Left lung (tissue), 10 donors: Measurements from ENCODE around the gene LNPK. TPM values are rescaled to one million over a fixed set of nuclear protein-coding genes. Genes with fewer than 3 reads are reported as not detected.

Experiments
- ATAC-seq: fragments of 200-7000 bp; cut with Tn5 transposase; one replicate; pipeline ENCODE4 v1.9.1; 2020; ENCODE audit warnings: moderate library complexity
- DNase-seq, 4 donors: peaks; one replicate each; pipeline ENCODE4 v3.0.0-alpha.2; 2013 to 2020
- H3K27ac ChIP-seq, 2 donors: fragments of 200-600 bp; sonication (generic) in 1 of 2; one replicate each; pipeline versions ENCODE4 v1.5.0 to v1.8.0; 2020 to 2021
- H3K27me3 ChIP-seq, 2 donors: fragments of 200-600 bp; sonication (generic) in 1 of 2; one replicate each; pipeline versions ENCODE4 v1.5.0 to v1.8.0; 2020 to 2021
- H3K36me3 ChIP-seq, 2 donors: fragments of 200-600 bp; sonication (generic) in 1 of 2; one replicate each; pipeline versions ENCODE4 v1.5.0 to v1.8.0; 2020 to 2021
- H3K4me1 ChIP-seq, 2 donors: fragments of 200-600 bp; one replicate each; pipeline ENCODE4 v1.8.0; 2021
- H3K4me3 ChIP-seq, 2 donors: fragments of 200-600 bp; sonication (generic) in 1 of 2; one replicate each; pipeline versions ENCODE4 v1.5.0 to v1.8.0; 2020 to 2021; ENCODE audit warnings: mild to moderate bottlenecking in 1 of 2
- H3K9me3 ChIP-seq, 2 donors: fragments of 200-600 bp; sonication (generic) in 1 of 2; one replicate each; pipeline versions ENCODE4 v1.5.0 to v1.8.0; 2020 to 2021
- CTCF ChIP-seq, 2 donors: fragments of 200-600 bp; sonication (generic) in 1 of 2; IDR thresholded peaks; one replicate each; pipeline versions ENCODE4 v1.5.0 to v1.8.0; 2021; ENCODE audit warnings: antibody characterized with exemption in 2 of 2
- intact Hi-C, 2 donors: fragments of 100-400 bp; cut with DNase I; formaldehyde crosslinking; loops; one replicate each; pipeline versions ENCODE4 v1.11.2 to v1.14.2; 2022
- polyA plus RNA-seq, 6 donors: library from polyadenylated mRNA; unstranded; fragments of 120-200 nt; gene quantifications; one replicate each; pipeline ENCODE4 v1.2.1, GENCODE V29; 2013; ENCODE audit not compliant: insufficient read length in 6 of 6
- total RNA-seq, 2 donors: library from RNA; stranded (reverse); fragmentation: NEBNext Ultra II Directional; extraction: Animal tissue kit (Norgen Biotek cat#: 25700); gene quantifications; one replicate each; pipeline ENCODE4 v1.2.1, GENCODE V29; 2021
- donor health status: DM: no; HTN: yes; CAD: no.
- donor health status: DM: no; HTN: no; CAD: no.

LNPK gene
- total and polyA plus RNA-seq, 8 donors, result 38.0 to 47.9 (median 41.8) TPM

GRCh38 chr2:175957845-175958244, 44.2 kb downstream of the LNPK start:
- intact Hi-C loops, result no loop called here
- peaks cover 0 to 42% of the 10 kb centered on the region in 2 donors for H3K36me3 ChIP-seq
- ATAC-seq (no peak), DNase-seq (peak in 1 of 4 donors; percentile 24)
- no peak for TF ChIP-seq CTCF (IDR thresholded peaks at IDR 0.05)
- no peaks in the 10 kb centered on the region for H3K27me3 ChIP-seq
- peaks cover 0 to 5% of the 10 kb centered on the region in 2 donors for H3K9me3 ChIP-seq
- no peaks in the 10 kb centered on the region for H3K4me1 ChIP-seq
- H3K27ac ChIP-seq, result no peak overlapping the region
- no peak overlapping the region for H3K4me3 ChIP-seq

- intact Hi-C loops, result no loop called here
- H3K4me3 ChIP-seq, result no peak overlapping the region
- no peaks in the 10 kb centered on the region for H3K4me1 ChIP-seq
- no peak for TF ChIP-seq CTCF (IDR thresholded peaks at IDR 0.05)
- H3K36me3 ChIP-seq, result peaks cover 0 to 35% of the 10 kb centered on the region in 2 donors
- no peak overlapping the region for H3K27ac ChIP-seq
- ATAC-seq, result no peak
- no peaks in the 10 kb centered on the region for H3K9me3 ChIP-seq
- DNase-seq, result no peak
- no peaks in the 10 kb centered on the region for H3K27me3 ChIP-seq
These were observed 46.9 kb downstream of the LNPK start for GRCh38 chr2:175955136-175955535.

- intact Hi-C loops, result no loop called here
- no peak for DNase-seq
- no peak for ATAC-seq
These were observed 51.6 kb downstream of the LNPK start for GRCh38 chr2:175950512-175950911.

GRCh38 chr2:175948191-175948590, 53.9 kb downstream of the LNPK start:
- Histone ChIP-seq H3K27me3 (no peaks in the 10 kb centered on the region), H3K36me3 (peaks cover 0 to 16% of the 10 kb centered on the region in 2 donors), H3K9me3 (no peaks in the 10 kb centered on the region), H3K4me3 (no peak overlapping the region), H3K4me1 (no peaks in the 10 kb centered on the region), H3K27ac (no peak overlapping the region)
- ATAC-seq (no peak), DNase-seq (peak in 2 of 4 donors; percentile 80 to 91)
- intact Hi-C loops, result no loop called here
- no peak for TF ChIP-seq CTCF (IDR thresholded peaks at IDR 0.05)

More at GRCh38 chr2:175950512-175950911, 51.6 kb downstream of the LNPK start:
- no peak for TF ChIP-seq CTCF (IDR thresholded peaks at IDR 0.05)
- Histone ChIP-seq H3K27ac (no peak overlapping the region), H3K4me3 (no peak overlapping the region), H3K36me3 (peaks cover 0 to 16% of the 10 kb centered on the region in 2 donors), H3K9me3 (no peaks in the 10 kb centered on the region), H3K4me1 (no peaks in the 10 kb centered on the region), H3K27me3 (no peaks in the 10 kb centered on the region)

GRCh38 chr2:175947073-175947472, 55.0 kb downstream of the LNPK start:
- ATAC-seq (no peak), DNase-seq (no peak)
- H3K27me3 ChIP-seq, result no peaks in the 10 kb centered on the region
- no peak for TF ChIP-seq CTCF (IDR thresholded peaks at IDR 0.05)
- peaks cover 0 to 19% of the 10 kb centered on the region in 2 donors for H3K36me3 ChIP-seq
- H3K27ac ChIP-seq, result no peak overlapping the region
- intact Hi-C loops, result no loop called here
- H3K4me3 ChIP-seq, result no peak overlapping the region
- peaks cover 0 to 2% of the 10 kb centered on the region in 2 donors for H3K9me3 ChIP-seq
- no peaks in the 10 kb centered on the region for H3K4me1 ChIP-seq
